H1 (cell line): ENCODE data around the gene GRK7. TPM values are rescaled to one million over a fixed set of nuclear protein-coding genes. Genes with fewer than 3 reads are reported as not detected.

Experiments used
- CTCF ChIA-PET: fragments of 300-600 bp; sonication (Branson Sonifier 250); formaldehyde crosslinking; loops from one replicate; lab custom pipeline; 2021; ENCODE audit not compliant: partially characterized antibody; lab: Charles Lee
- POLR2A ChIA-PET: fragments of 300-600 bp; sonication (Branson Sonifier 250); formaldehyde crosslinking; loops from one replicate; lab custom pipeline; 2021; ENCODE audit warnings: inconsistent platforms; ENCODE audit not compliant: partially characterized antibody; lab: Charles Lee
- DNase-seq, 2 experiments: peaks; one replicate each; pipeline versions ENCODE4 v3.0.0 to v3.0.0-alpha.2; 2010 to 2022; ENCODE audit warnings: low spot score in 2 of 2, low read depth in 1 of 2, mixed read lengths in 1 of 2
- FAIRE-seq: peaks from 2 replicates; lab custom pipeline; 2011; peaks lifted over from hg19 to GRCh38; lab: Jason Lieb, UNC
- H2AFZ ChIP-seq: 2 replicates; pipeline ENCODE4 v1.8.1; 2012; ENCODE audit warnings: low read length, inconsistent platforms
- H2AK5ac ChIP-seq: 2 replicates; pipeline ENCODE4 v1.6.1; 2013; ENCODE audit warnings: low read depth, low read length
- H2BK120ac ChIP-seq: replicated peaks from 2 replicates; pipeline ENCODE3; 2013; ENCODE audit warnings: low read depth, low read length, inconsistent platforms
- H2BK12ac ChIP-seq: 2 replicates; pipeline ENCODE4 v1.6.1; 2013; ENCODE audit warnings: low read depth, low read length
- H2BK15ac ChIP-seq: 2 replicates; pipeline ENCODE4 v1.6.1; 2013; ENCODE audit warnings: low read length
- H2BK20ac ChIP-seq: 2 replicates; pipeline ENCODE4 v1.6.1; 2013; ENCODE audit warnings: low read length
- H2BK5ac ChIP-seq: 2 replicates; pipeline ENCODE4 v1.6.1; 2013; ENCODE audit warnings: low read depth, low read length
- H3K14ac ChIP-seq: 2 replicates; pipeline ENCODE4 v1.6.1; 2013; ENCODE audit warnings: inconsistent platforms; ENCODE audit not compliant: insufficient read length
- H3K18ac ChIP-seq: 2 replicates; pipeline ENCODE4 v1.6.1; 2013; ENCODE audit warnings: low read length; ENCODE audit errors: extremely low read depth
- H3K23ac ChIP-seq: 2 replicates; pipeline ENCODE4 v1.6.1; 2013; ENCODE audit warnings: inconsistent platforms; ENCODE audit not compliant: insufficient read length
- H3K23me2 ChIP-seq: 2 replicates; pipeline ENCODE4 v1.6.1; 2013; ENCODE audit warnings: low read depth, low read length
- H3K27ac ChIP-seq: 2 replicates; pipeline ENCODE4 v1.6.1; 2011; ENCODE audit warnings: low read depth, low read length, inconsistent platforms
- H3K27me3 ChIP-seq, 4 experiments: replicated peaks in 1 of 4; 1 replicate in 1 of 4; 2 replicates in 3 of 4; pipeline versions ENCODE4 v1.6.1 to v1.8.1; 2011 to 2013; ENCODE audit warnings: low read length in 3 of 4, mild to moderate bottlenecking in 3 of 4, inconsistent platforms in 2 of 4, mixed read lengths in 2 of 4, moderate library complexity in 1 of 4; ENCODE audit not compliant: control insufficient read depth in 3 of 4, insufficient read depth in 3 of 4; ENCODE audit errors: extremely low read depth in 1 of 4
- H3K36me3 ChIP-seq, 4 experiments: 2 replicates each; pipeline versions ENCODE4 v1.6.1 to v1.8.1; 2011 to 2013; ENCODE audit warnings: mild to moderate bottlenecking in 4 of 4, low read length in 3 of 4, moderate library complexity in 2 of 4, control low read depth in 1 of 4, inconsistent platforms in 1 of 4; ENCODE audit not compliant: insufficient read depth in 4 of 4, control insufficient read depth in 2 of 4
- H3K4ac ChIP-seq: replicated peaks from 2 replicates; pipeline ENCODE3; 2013; ENCODE audit warnings: low read length, low read depth, mixed read lengths, inconsistent platforms; ENCODE audit not compliant: insufficient read length
- H3K4me1 ChIP-seq, 4 experiments: replicated peaks in 1 of 4; 1 replicate in 1 of 4; 2 replicates in 3 of 4; pipeline versions ENCODE4 v1.6.1 to v1.8.1; 2011 to 2013; ENCODE audit warnings: low read length in 3 of 4, inconsistent platforms in 2 of 4, mixed read lengths in 1 of 4; ENCODE audit not compliant: insufficient read depth in 4 of 4, control insufficient read depth in 3 of 4
- H3K4me2 ChIP-seq, 2 experiments: 2 replicates each; pipeline versions ENCODE4 v1.6.1 to v1.8.1; 2011 to 2013; ENCODE audit warnings: low read depth in 2 of 2, low read length in 2 of 2, control low read depth in 1 of 2, inconsistent platforms in 1 of 2, mild to moderate bottlenecking in 1 of 2; ENCODE audit not compliant: insufficient read depth in 1 of 2
- H3K4me3 ChIP-seq, 4 experiments: fragments of 200-600, 300-600 bp in 1 of 4; sonication (generic), shearing (Covaris generic), sonication (Bioruptor Twin) in 1 of 4; 2 replicates each; pipeline versions ENCODE4 v1.5.1 to v1.8.1; 2011 to 2016; ENCODE audit warnings: low read length in 4 of 4, low read depth in 3 of 4, control low read depth in 2 of 4, inconsistent platforms in 2 of 4, mild to moderate bottlenecking in 2 of 4, mixed read lengths in 1 of 4, moderate library complexity in 1 of 4; ENCODE audit not compliant: insufficient read depth in 2 of 4; ENCODE audit errors: extremely low read depth in 1 of 4
- H3K56ac ChIP-seq: replicated peaks from 2 replicates; pipeline ENCODE3; 2013; ENCODE audit warnings: low read depth, mild to moderate bottlenecking, mixed read lengths, low read length, inconsistent platforms; ENCODE audit not compliant: insufficient read length
- H3K79me1 ChIP-seq: 2 replicates; pipeline ENCODE4 v1.6.1; 2013; ENCODE audit warnings: low read depth, low read length, control low read depth
- H3K79me2 ChIP-seq, 2 experiments: 2 replicates each; pipeline versions ENCODE4 v1.6.1 to v1.8.1; 2012 to 2013; ENCODE audit warnings: low read length in 2 of 2, mild to moderate bottlenecking in 2 of 2, inconsistent platforms in 1 of 2; ENCODE audit not compliant: insufficient read depth in 2 of 2, control insufficient read depth in 1 of 2
- H3K9ac ChIP-seq, 4 experiments: replicated peaks in 1 of 4; 1 replicate in 1 of 4; 2 replicates in 3 of 4; pipeline versions ENCODE4 v1.6.1 to v1.8.1; 2011 to 2013; ENCODE audit warnings: low read depth in 3 of 4, low read length in 3 of 4, control low read depth in 2 of 4, mild to moderate bottlenecking in 2 of 4, moderate library complexity in 2 of 4, inconsistent platforms in 1 of 4; ENCODE audit errors: extremely low read depth in 1 of 4
- H3K9me3 ChIP-seq, 2 experiments: 2 replicates each; pipeline versions ENCODE4 v1.6.1 to v1.8.1; 2012 to 2013; ENCODE audit warnings: mild to moderate bottlenecking in 2 of 2, moderate library complexity in 2 of 2, control low read depth in 1 of 2, inconsistent platforms in 1 of 2, low read depth in 1 of 2, low read length in 1 of 2, mixed read lengths in 1 of 2; ENCODE audit not compliant: insufficient read depth in 2 of 2
- H4K20me1 ChIP-seq, 2 experiments: replicated peaks in 1 of 2; 2 replicates each; pipeline versions ENCODE3 to v1.8.1; 2011 to 2013; ENCODE audit warnings: inconsistent platforms in 2 of 2, low read length in 2 of 2, mild to moderate bottlenecking in 1 of 2; ENCODE audit not compliant: insufficient read depth in 2 of 2, control insufficient read depth in 1 of 2
- H4K5ac ChIP-seq: 2 replicates; pipeline ENCODE4 v1.6.1; 2013; ENCODE audit warnings: low read length, low read depth, mixed read lengths, inconsistent platforms; ENCODE audit not compliant: insufficient read length
- H4K8ac ChIP-seq: 2 replicates; pipeline ENCODE4 v1.8.0; 2013; ENCODE audit warnings: mild to moderate bottlenecking, moderate library complexity, low read length, inconsistent platforms; ENCODE audit not compliant: insufficient read depth; ENCODE audit errors: extremely low read depth
- H4K91ac ChIP-seq: replicated peaks from 2 replicates; pipeline ENCODE3; 2013; ENCODE audit warnings: low read length, mixed read lengths, inconsistent platforms; ENCODE audit not compliant: insufficient read length
- BCL11A ChIP-seq, 2 experiments: IDR thresholded peaks; one replicate each; pipeline ENCODE4 v1.6.1; 2011; ENCODE audit warnings: low read depth in 2 of 2, low read length in 2 of 2, mild to moderate bottlenecking in 2 of 2
- BRCA1 ChIP-seq: IDR thresholded peaks from 2 replicates; pipeline ENCODE4 v1.6.1; 2012; ENCODE audit warnings: low read depth, low read length, improper control_type of control experiment
- CTBP2 ChIP-seq: IDR thresholded peaks from 2 replicates; pipeline ENCODE4 v1.7.0; 2011; ENCODE audit warnings: borderline replicate concordance, mild to moderate bottlenecking, moderate library complexity, mixed read lengths, low read length; ENCODE audit not compliant: insufficient read depth, insufficient read length
- PHF8 ChIP-seq: fragments of 200-600 bp; sonication (generic); conservative IDR thresholded peaks from 2 replicates; pipeline ENCODE4 v1.7.1; 2012; ENCODE audit warnings: low read depth, mild to moderate bottlenecking, inconsistent platforms, low read length, moderate library complexity
- POLR2AphosphoS5 ChIP-seq: IDR thresholded peaks from 2 replicates; pipeline ENCODE4 v1.6.1; 2011; ENCODE audit warnings: low read depth, low read length
- RFX5 ChIP-seq: IDR thresholded peaks from 2 replicates; pipeline ENCODE4 v1.6.1; 2011; ENCODE audit warnings: low read depth, low read length, improper control_type of control experiment, borderline replicate concordance
- TAF1 ChIP-seq: IDR thresholded peaks from 2 replicates; pipeline ENCODE4 v1.6.1; 2011; ENCODE audit warnings: mild to moderate bottlenecking, low read depth, low read length
- WGBS, 2 experiments: shearing (Covaris generic) in 1 of 2; methylation state at CpG; one replicate each; pipeline versions ENCODE4 v1.1.6 to v1.1.7; 2013 to 2015; ENCODE audit warnings: low lambda C conversion rate in 2 of 2, mixed read lengths in 2 of 2, inconsistent platforms in 1 of 2, low coverage in 1 of 2, missing lambda C conversion rate in 1 of 2; ENCODE audit not compliant: insufficient replicate concordance in 2 of 2, insufficient coverage in 1 of 2, insufficient read length in 1 of 2; ENCODE audit errors: extremely low coverage in 1 of 2, missing lambda C conversion rate in 1 of 2; 5-methylcytosine and 5-hydroxymethylcytosine counted together
- polyA plus RNA-seq, 7 experiments: library from polyadenylated mRNA; depleted of rRNA in 3 of 7; stranded (reverse) in 5 of 7; unstranded in 2 of 7; fragments of >200 nt in 5 of 7; fragments of 200-250 nt in 2 of 7; gene quantifications; 1 replicate in 5 of 7; 2 replicates in 1 of 7; 4 replicates in 1 of 7; pipeline versions ENCODE4 v1.2.1 to v1.2.3, GENCODE V29; 2011 to 2013; ENCODE audit warnings: missing spikeins in 2 of 7, mixed read lengths in 2 of 7
- total RNA-seq: library from RNA; stranded (reverse); fragmentation: NEBNext Ultra II Directional; extraction: Animal tissue kit (Norgen Biotek cat#: 25700); gene quantifications from 2 replicates; pipeline ENCODE4 v1.2.1, GENCODE V29; 2021

The GRK7 gene
- total and polyA plus RNA-seq, 2 of the 8 experiments (the other 6 are each of a cell fraction or from before 2014, with no cell fraction given), result not detected

DNA sequence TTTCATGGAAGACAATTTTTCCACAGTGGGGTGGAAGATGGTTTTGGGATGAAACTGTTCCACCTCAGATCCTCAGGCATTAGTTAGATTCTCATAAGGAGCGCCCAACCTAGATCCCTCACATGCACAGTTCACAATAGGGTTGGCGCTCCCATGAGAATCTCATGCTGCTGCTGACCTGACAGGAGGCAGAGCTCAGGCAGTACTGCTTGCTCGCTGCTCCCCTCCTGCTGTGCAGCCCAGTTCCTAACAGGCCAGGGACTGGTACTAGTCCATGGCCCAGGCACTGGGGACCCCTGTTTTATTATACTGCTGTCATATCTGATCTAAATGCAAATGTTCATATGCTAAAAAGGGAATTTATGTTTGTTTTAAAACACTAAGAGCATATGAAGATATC, 9.8 kb upstream of the GRK7 start:
- ChIA-PET POLR2A (interaction anchor here (1.3 to 1.5 kb wide), 2 partner anchors 15 to 44 kb away, joined by 4 to 5 read pairs; no protein-coding TSS in a partner anchor), CTCF (interaction anchor here (1.6 to 2.1 kb wide), 2 partner anchors 15 to 35 kb away, joined by 4 to 9 read pairs; partner anchors contain the start of gene RNF7)
- Histone ChIP-seq H2BK5ac (no peak overlapping the region), H4K20me1 (no peaks in the 10 kb centered on the region), H3K4me2 (no peak overlapping the region), H3K14ac (no peak overlapping the region), H3K18ac (no peak overlapping the region), H2BK20ac (no peak overlapping the region), H3K4me3 (no peak overlapping the region), H3K23me2 (no peaks in the 10 kb centered on the region), H2BK120ac (no peak overlapping the region), H3K27me3 (no peaks in the 10 kb centered on the region), H4K8ac (no peak overlapping the region), H3K4me1 (no peaks in the 10 kb centered on the region), H2AFZ (no peak overlapping the region), H2AK5ac (no peak overlapping the region), H3K4ac (no peak overlapping the region), H2BK15ac (no peak overlapping the region), H3K79me2 (no peaks in the 10 kb centered on the region), H4K91ac (no peak overlapping the region), H3K27ac (no peak overlapping the region), H3K36me3 (no peaks in the 10 kb centered on the region; a peak in 1 of 8 replicates), H3K23ac (no peak overlapping the region), H3K9ac (no peak overlapping the region), H4K5ac (no peak overlapping the region), H2BK12ac (no peak overlapping the region), H3K9me3 (no peaks in the 10 kb centered on the region), H3K79me1 (no peaks in the 10 kb centered on the region), H3K56ac (no peak overlapping the region)
- WGBS, 2 experiments, result 81% methylated on average over 3 of the region's 3 CpGs; no CpG with 5 or more reads in 1 of the 2 experiments
- DNase-seq (no peak), FAIRE-seq (no peak)
- no peak for TF ChIP-seq CTBP2
- no peak for TF ChIP-seq BRCA1
- TF ChIP-seq PHF8, result no peak
- TF ChIP-seq TAF1, result no peak
- TF ChIP-seq BCL11A (IDR thresholded peaks at IDR 0.05; ENCODE audit: low read depth in 2 of 2, low read length in 2 of 2), result no peak
- no peak for TF ChIP-seq RFX5
- no peak for TF ChIP-seq POLR2AphosphoS5
